GM23338 (cell line): ENCODE results near the gene KRT17. TPM values are rescaled to one million over a fixed set of nuclear protein-coding genes. Genes with fewer than 3 reads are reported as not detected.

Source experiments
- ATAC-seq: fragments of 200-7000 bp; cut with Tn5 transposase; 3 replicates; pipeline ENCODE4 v1.9.1; 2020
- DNase-seq: peaks from one replicate; pipeline ENCODE4 v3.0.0-alpha.2; 2015; ENCODE audit warnings: low spot score
- H2AFZ ChIP-seq: fragments of 200-600 bp; sonication (generic); 2 replicates; pipeline ENCODE4 v1.8.0; 2016; ENCODE audit warnings: antibody characterized with exemption, mild to moderate bottlenecking, moderate library complexity
- H3F3A ChIP-seq: fragments of 200-600 bp; sonication (generic); replicated peaks from 2 replicates; pipeline ENCODE4 v1.8.0; 2017; ENCODE audit warnings: antibody characterized with exemption, mixed run types, low read depth
- H3K27ac ChIP-seq: fragments of 200-600 bp; sonication (generic); 2 replicates; pipeline ENCODE4 v1.6.1; 2016; ENCODE audit warnings: low read depth
- H3K27me3 ChIP-seq: fragments of 200-600 bp; sonication (generic); 2 replicates; pipeline ENCODE4 v1.8.0; 2016; ENCODE audit warnings: mild to moderate bottlenecking, mixed run types, moderate library complexity; ENCODE audit not compliant: insufficient read depth
- H3K36me3 ChIP-seq: fragments of 200-600 bp; sonication (generic); 2 replicates; pipeline ENCODE4 v1.8.0; 2016; ENCODE audit warnings: mild to moderate bottlenecking; ENCODE audit not compliant: insufficient read depth
- H3K4me1 ChIP-seq: fragments of 200-600 bp; sonication (generic); 2 replicates; pipeline ENCODE4 v1.8.0; 2016; ENCODE audit warnings: mild to moderate bottlenecking, moderate library complexity; ENCODE audit not compliant: insufficient read depth
- H3K4me2 ChIP-seq: fragments of 200-600 bp; sonication (generic); 2 replicates; pipeline ENCODE4 v1.7.1; 2017; ENCODE audit warnings: mixed run types
- H3K4me3 ChIP-seq: fragments of 200-600 bp; sonication (generic); 2 replicates; pipeline ENCODE4 v1.6.1; 2016; ENCODE audit warnings: mixed run types
- H3K79me2 ChIP-seq: fragments of 200-600 bp; sonication (generic); replicated peaks from 2 replicates; pipeline ENCODE4 v1.8.0; 2017; ENCODE audit warnings: mild to moderate bottlenecking; ENCODE audit not compliant: insufficient read depth
- H3K9me2 ChIP-seq: fragments of 200-600 bp; sonication (generic); 2 replicates; pipeline ENCODE4 v1.8.0; 2017; ENCODE audit not compliant: insufficient read depth
- H4K20me1 ChIP-seq: fragments of 200-600 bp; sonication (generic); replicated peaks from 2 replicates; pipeline ENCODE4 v1.8.0; 2017; ENCODE audit warnings: mild to moderate bottlenecking; ENCODE audit not compliant: insufficient read depth
- H3K27ac Mint-ChIP-seq: 2 replicates; pipeline ENCODE4 v1.8.0; 2020; ENCODE audit warnings: inconsistent platforms, mild to moderate bottlenecking, moderate library complexity, mixed read lengths
- H3K27me3 Mint-ChIP-seq: 3 replicates; pipeline ENCODE4 v1.8.0; 2022; ENCODE audit warnings: low read depth, mild to moderate bottlenecking, moderate library complexity, mixed read lengths, inconsistent platforms; ENCODE audit not compliant: insufficient read depth, poor library complexity
- H3K36me3 Mint-ChIP-seq: 3 replicates; pipeline ENCODE4 v1.8.0; 2021; ENCODE audit warnings: low read depth, mild to moderate bottlenecking, inconsistent platforms, moderate library complexity, mixed read lengths
- H3K4me1 Mint-ChIP-seq: 3 replicates; pipeline ENCODE4 v1.8.0; 2020; ENCODE audit warnings: mild to moderate bottlenecking, inconsistent platforms, mixed read lengths
- H3K4me3 Mint-ChIP-seq: 3 replicates; pipeline ENCODE4 v1.8.0; 2021; ENCODE audit warnings: moderate library complexity, mild to moderate bottlenecking, inconsistent platforms, mixed read lengths
- H3K9me3 Mint-ChIP-seq: 3 replicates; pipeline ENCODE4 v1.8.0; 2020; ENCODE audit warnings: moderate library complexity, mild to moderate bottlenecking, inconsistent platforms, mixed read lengths
- CREB1 ChIP-seq: fragments of 250-450 bp; sonication (Bioruptor Pico); IDR thresholded peaks from 2 replicates; pipeline ENCODE4 v1.5.0; 2020; ENCODE audit warnings: low read depth, mild to moderate bottlenecking, moderate library complexity
- CTCF ChIP-seq, 2 experiments: fragments of 200-600 bp in 1 of 2; sonication (generic) in 1 of 2; conservative IDR thresholded peaks; 2 replicates each; pipeline versions ENCODE4 v1.5.1 to v1.6.1; 2016 to 2017; ENCODE audit warnings: antibody characterized with exemption in 2 of 2, low read depth in 2 of 2, mild to moderate bottlenecking in 2 of 2, moderate library complexity in 1 of 2
- ETS1 ChIP-seq: IDR thresholded peaks from 2 replicates; pipeline ENCODE4 v1.6.1; 2016; ENCODE audit warnings: antibody characterized with exemption
- EZH2 ChIP-seq: fragments of 200-600 bp; sonication (generic); IDR thresholded peaks from one replicate; pipeline ENCODE4 v1.8.0; 2017; ENCODE audit warnings: antibody characterized with exemption, mild to moderate bottlenecking, low read depth; ENCODE audit not compliant: unreplicated experiment
- EZH2phosphoT487 ChIP-seq: fragments of 200-600 bp; sonication (generic); IDR thresholded peaks from one replicate; pipeline ENCODE4 v1.8.1; 2018; ENCODE audit warnings: antibody characterized with exemption; ENCODE audit not compliant: unreplicated experiment
- JUNB ChIP-seq: IDR thresholded peaks from one replicate; pipeline ENCODE4 v1.6.1; 2016; ENCODE audit warnings: antibody characterized with exemption; ENCODE audit not compliant: unreplicated experiment
- NANOG ChIP-seq: IDR thresholded peaks from 2 replicates; pipeline ENCODE4 v1.6.1; 2016; ENCODE audit warnings: antibody characterized with exemption, borderline replicate concordance
- POLR2AphosphoS5 ChIP-seq: IDR thresholded peaks from 2 replicates; pipeline ENCODE4 v1.6.1; 2016; ENCODE audit warnings: antibody characterized with exemption, low read depth
- REST ChIP-seq: IDR thresholded peaks from one replicate; pipeline ENCODE4 v1.6.1; 2018; ENCODE audit warnings: antibody characterized with exemption; ENCODE audit not compliant: unreplicated experiment
- STAT1 ChIP-seq: IDR thresholded peaks from one replicate; pipeline ENCODE4 v1.6.1; 2016; ENCODE audit warnings: antibody characterized with exemption; ENCODE audit not compliant: unreplicated experiment
- ZNF114 ChIP-seq: fragments of 250-450 bp; sonication (Bioruptor Pico); IDR thresholded peaks from 2 replicates; pipeline ENCODE4 v1.5.0; 2020; ENCODE audit warnings: mild to moderate bottlenecking, moderate library complexity
- ZNF331 ChIP-seq: fragments of 250-450 bp; sonication (Bioruptor Pico); IDR thresholded peaks from 2 replicates; pipeline ENCODE4 v1.5.0; 2020; ENCODE audit warnings: low read depth, mild to moderate bottlenecking, moderate library complexity
- ZNF462 ChIP-seq: fragments of 250-450 bp; sonication (Bioruptor Pico); IDR thresholded peaks from 2 replicates; pipeline ENCODE4 v1.5.0; 2020; ENCODE audit warnings: mild to moderate bottlenecking, moderate library complexity
- polyA plus RNA-seq: library from polyadenylated mRNA; unstranded; fragments of >200 nt; fragmentation: Nextera tagmentation; extraction: Ambion mirVana; gene quantifications from 2 replicates; pipeline ENCODE4 v1.2.1, GENCODE V29; 2016
- total RNA-seq: library from RNA; depleted of rRNA; stranded (reverse); fragments of >200 nt; shearing (Covaris generic); gene quantifications from 2 replicates; pipeline ENCODE4 v1.2.3, GENCODE V29; 2014

The KRT17 gene
- total and polyA plus RNA-seq, 2 experiments from 2014 or later, result 0.63 to 1.8 TPM

- no peaks in the 10 kb centered on the region for H3K9me2 ChIP-seq
- H3K4me3 ChIP-seq, result no peak overlapping the region
- H3K4me2 ChIP-seq, result no peak overlapping the region
- TF ChIP-seq CREB1 (CRISPR knock-in tag), result no peak
- TF ChIP-seq ZNF114 (CRISPR knock-in tag), result no peak
- TF ChIP-seq ZNF331 (CRISPR knock-in tag), result no peak
- no peak for TF ChIP-seq REST
- TF ChIP-seq JUNB, result no peak
- no peak for TF ChIP-seq ZNF462 (CRISPR knock-in tag)
- TF ChIP-seq ETS1, result no peak
- no peak for TF ChIP-seq STAT1
- TF ChIP-seq EZH2phosphoT487, result no peak
- TF ChIP-seq POLR2AphosphoS5, result no peak
- no peak for TF ChIP-seq CTCF (conservative IDR thresholded peaks at IDR 0.05; ENCODE audit: low read depth in 2 of 2)
- TF ChIP-seq EZH2, result no peak
- TF ChIP-seq NANOG, result no peak
- H3K36me3 ChIP-seq, result no peaks in the 10 kb centered on the region
- Mint-ChIP-seq H3K4me3 (no peak overlapping the region), H3K4me1 (peaks cover 11% of the 10 kb centered on the region), H3K27ac (no peak overlapping the region), H3K9me3 (no peaks in the 10 kb centered on the region), H3K27me3 (peaks cover 12% of the 10 kb centered on the region), H3K36me3 (no peaks in the 10 kb centered on the region)
- DNase-seq, result no peak
- H3K79me2 ChIP-seq, result no peaks in the 10 kb centered on the region
- no peaks in the 10 kb centered on the region for H4K20me1 ChIP-seq
- H3F3A ChIP-seq, result no peaks in the 10 kb centered on the region
- no peak overlapping the region for H3K27ac ChIP-seq
- H3K27me3 ChIP-seq, result no peaks in the 10 kb centered on the region
- no peak for ATAC-seq
- H2AFZ ChIP-seq, result no peak overlapping the region
- H3K4me1 ChIP-seq, result 0 out of 2 replicates have a peak, but pooled peaks cover 10% of the 10 kb centered on the region
These were observed 13.8 kb upstream of the KRT17 start for GRCh38 chr17:41638194-41638593.
